Kidney (tissue), 14 donors: Measurements from ENCODE around the gene TIFAB. TPM values are rescaled to one million over a fixed set of nuclear protein-coding genes. Genes with fewer than 3 reads are reported as not detected.

Source experiments
- DNase-seq, 5 donors: peaks; one replicate each; pipeline ENCODE4 v3.0.0-alpha.2; 2013 to 2020
- FAIRE-seq: peaks from 2 replicates; lab custom pipeline; 2012; peaks lifted over from hg19 to GRCh38; lab: Jason Lieb, UNC
- H3K27ac ChIP-seq, 2 donors: one replicate each; pipeline ENCODE4 v1.7.0; 2013; ENCODE audit warnings: low read depth in 2 of 2, low read length in 2 of 2, inconsistent platforms in 1 of 2
- H3K27me3 ChIP-seq: one replicate; pipeline ENCODE4 v1.7.1; 2013; ENCODE audit warnings: low read length, inconsistent platforms; ENCODE audit not compliant: control insufficient read depth, insufficient read depth
- H3K36me3 ChIP-seq, 3 donors: one replicate each; pipeline versions ENCODE4 v1.7.0 to v1.7.1; 2013; ENCODE audit warnings: low read length in 3 of 3, control low read depth in 1 of 3, inconsistent platforms in 1 of 3; ENCODE audit not compliant: insufficient read depth in 3 of 3, control insufficient read depth in 2 of 3
- H3K4me1 ChIP-seq, 3 donors: one replicate each; pipeline versions ENCODE4 v1.7.0 to v1.7.1; 2013; ENCODE audit warnings: low read length in 3 of 3, inconsistent platforms in 1 of 3, low read depth in 1 of 3; ENCODE audit not compliant: control insufficient read depth in 2 of 3, insufficient read depth in 2 of 3
- H3K4me3 ChIP-seq, 3 donors: one replicate each; pipeline versions ENCODE4 v1.7.0 to v1.8.1; 2013; ENCODE audit warnings: low read length in 3 of 3, control low read depth in 1 of 3, inconsistent platforms in 1 of 3
- H3K9ac ChIP-seq, 3 donors: one replicate each; pipeline versions ENCODE4 v1.7.0 to v1.7.1; 2013; ENCODE audit warnings: low read length in 3 of 3, control low read depth in 1 of 3, inconsistent platforms in 1 of 3
- H3K9me3 ChIP-seq, 3 donors: one replicate each; pipeline versions ENCODE4 v1.7.0 to v1.7.1; 2013; ENCODE audit warnings: low read length in 3 of 3, control low read depth in 1 of 3, inconsistent platforms in 1 of 3; ENCODE audit not compliant: control insufficient read depth in 2 of 3, insufficient read depth in 1 of 3
- CTCF ChIP-seq: IDR thresholded peaks from 3 replicates; pipeline ENCODE4 v1.5.1; 2012; ENCODE audit warnings: mild to moderate bottlenecking, moderate library complexity, borderline replicate concordance; ENCODE audit not compliant: insufficient read depth; ENCODE audit errors: extremely low read depth
- intact Hi-C: fragments of 100-400 bp; cut with DNase I; formaldehyde crosslinking; loops from one replicate; pipeline ENCODE4 v1.11.1; 2022
- polyA plus RNA-seq: library from polyadenylated mRNA; stranded (reverse); fragments of 350-450 nt; fragmentation: Illumina TruSeq; extraction: RNeasy Lipid Tissue Mini Kit (QIAGEN cat#74804); gene quantifications from one replicate; pipeline ENCODE4 v1.2.3, GENCODE V29; 2014; ENCODE audit warnings: low read depth, low replicate concordance; ENCODE audit not compliant: insufficient read depth
- total RNA-seq: library from RNA; stranded (reverse); fragmentation: NEBNext Ultra II Directional; extraction: Animal tissue kit (Norgen Biotek cat#: 25700); gene quantifications from one replicate; pipeline ENCODE4 v1.2.1, GENCODE V29; 2021
- donor health status: control.
- donor health status: control.
- donor health status: control.
- donor health status: control.
- donor health status: control.
- donor health status: DM: yes; HTN: yes; CAD: no.
- donor health status: Normal renal cell carcinoma (clear cell type).

Gene TIFAB
- total and polyA plus RNA-seq, 2 donors from 2014 or later, result 0.13 TPM; not detected in 1

- no peak overlapping the region for H3K4me3 ChIP-seq
- H3K9me3 ChIP-seq, result no peaks in the 10 kb centered on the region
- FAIRE-seq, result no peak
- TF ChIP-seq CTCF, result no peak
- H3K27me3 ChIP-seq, result peaks cover 39% of the 10 kb centered on the region
- H3K36me3 ChIP-seq, result no peaks in the 10 kb centered on the region
- intact Hi-C loops, result no loop called here
- H3K27ac ChIP-seq, result no peak overlapping the region
- H3K4me1 ChIP-seq, result peaks cover 0 to 2% (median 0%) of the 10 kb centered on the region in 3 donors
- peak in 4 of 5 donors; percentile 22 to 64 (median 42) for DNase-seq
- H3K9ac ChIP-seq, result no peak overlapping the region
Measured at GRCh38 chr5:135489466-135490244, 37.5 kb upstream of the TIFAB start.

- Histone ChIP-seq H3K9me3 (no peaks in the 10 kb centered on the region), H3K27ac (no peak overlapping the region), H3K9ac (no peak overlapping the region), H3K36me3 (no peaks in the 10 kb centered on the region), H3K4me3 (peak overlapping the region in 1 of 3 donors; percentile 29), H3K4me1 (peaks cover 0 to 2% (median 0%) of the 10 kb centered on the region in 3 donors), H3K27me3 (peaks cover 39% of the 10 kb centered on the region)
- intact Hi-C loops, result no loop called here
- no peak for TF ChIP-seq CTCF
- DNase-seq (peak in 4 of 5 donors; percentile 88 to 91 (median 89)), FAIRE-seq (no peak)
Measured at GRCh38 chr5:135488727-135489465, 36.7 kb upstream of the TIFAB start.

- DNase-seq (peak in 1 of 5 donors; percentile 38), FAIRE-seq (no peak)
- TF ChIP-seq CTCF, result no peak
- Histone ChIP-seq H3K27me3 (peaks cover 36% of the 10 kb centered on the region), H3K27ac (no peak overlapping the region), H3K9me3 (no peaks in the 10 kb centered on the region), H3K9ac (no peak overlapping the region), H3K4me1 (peaks cover 0 to 2% (median 0%) of the 10 kb centered on the region in 3 donors), H3K36me3 (no peaks in the 10 kb centered on the region), H3K4me3 (no peak overlapping the region)
- intact Hi-C loops, result no loop called here
Measured at GRCh38 chr5:135487839-135488514, 35.8 kb upstream of the TIFAB start.
